Hepatocyte (in vitro differentiated cells): Measurements from ENCODE around the gene GRID2.

Experiments
- EZH2phosphoT487 ChIP-seq: fragments of 200-600 bp; sonication (generic); IDR thresholded peaks from one replicate; pipeline ENCODE4 v1.6.1; 2018; ENCODE audit warnings: antibody characterized with exemption, mild to moderate bottlenecking, low read depth, moderate library complexity; ENCODE audit not compliant: unreplicated experiment, severe bottlenecking
- TF ChIP-seq, protein P1 (sequence below): fragments of 200-600 bp; sonication (generic); IDR thresholded peaks from 2 replicates; pipeline ENCODE4 v1.5.1; 2016; ENCODE audit warnings: antibody characterized with exemption, mild to moderate bottlenecking; ENCODE audit not compliant: poor library complexity

DNA sequence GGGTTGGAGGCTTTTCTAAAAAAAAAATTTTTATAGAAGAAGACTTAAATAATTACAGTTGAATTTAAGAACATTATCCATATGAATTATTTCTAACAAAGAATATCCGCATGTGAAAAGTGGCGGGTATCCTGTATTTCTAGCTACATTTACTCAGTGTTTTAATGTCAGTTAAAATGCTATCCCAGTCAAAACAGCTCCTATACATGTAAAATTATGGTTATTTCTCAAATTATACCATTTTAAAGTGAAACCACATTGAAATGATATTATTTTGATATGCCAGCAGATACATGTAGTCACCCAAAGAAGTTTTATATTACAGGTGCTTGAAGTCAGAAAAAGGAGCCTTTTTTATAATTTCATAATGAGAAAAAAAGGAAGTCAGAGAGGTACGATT, 1356.3 kb downstream of the GRID2 start:
- TF ChIP-seq, protein P1, sequence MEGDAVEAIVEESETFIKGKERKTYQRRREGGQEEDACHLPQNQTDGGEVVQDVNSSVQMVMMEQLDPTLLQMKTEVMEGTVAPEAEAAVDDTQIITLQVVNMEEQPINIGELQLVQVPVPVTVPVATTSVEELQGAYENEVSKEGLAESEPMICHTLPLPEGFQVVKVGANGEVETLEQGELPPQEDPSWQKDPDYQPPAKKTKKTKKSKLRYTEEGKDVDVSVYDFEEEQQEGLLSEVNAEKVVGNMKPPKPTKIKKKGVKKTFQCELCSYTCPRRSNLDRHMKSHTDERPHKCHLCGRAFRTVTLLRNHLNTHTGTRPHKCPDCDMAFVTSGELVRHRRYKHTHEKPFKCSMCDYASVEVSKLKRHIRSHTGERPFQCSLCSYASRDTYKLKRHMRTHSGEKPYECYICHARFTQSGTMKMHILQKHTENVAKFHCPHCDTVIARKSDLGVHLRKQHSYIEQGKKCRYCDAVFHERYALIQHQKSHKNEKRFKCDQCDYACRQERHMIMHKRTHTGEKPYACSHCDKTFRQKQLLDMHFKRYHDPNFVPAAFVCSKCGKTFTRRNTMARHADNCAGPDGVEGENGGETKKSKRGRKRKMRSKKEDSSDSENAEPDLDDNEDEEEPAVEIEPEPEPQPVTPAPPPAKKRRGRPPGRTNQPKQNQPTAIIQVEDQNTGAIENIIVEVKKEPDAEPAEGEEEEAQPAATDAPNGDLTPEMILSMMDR = no peak
- TF ChIP-seq EZH2phosphoT487 = no peak
